Stimulated activated CD4-positive, alpha-beta T cell treated with anti-CD3 and anti-CD28 coated beads, Interleukin-12 subunit alpha, Interleukin-12 subunit beta, amount 100 ng/mL, for 48 hours (primary cell): Measurements from ENCODE around the gene APBB1IP.
"Not testable (repeated sequence)": the region's sequence is repeated elsewhere in the genome, so short reads cannot be mapped to it uniquely, and the experiment has no call there.

Source experiments
- DNase-seq, 3 donors: peaks; one replicate each; pipeline ENCODE4 v3.0.0-alpha.2; 2020; ENCODE audit warnings: low read depth in 2 of 3, low spot score in 1 of 3

APBB1IP gene

DNA sequence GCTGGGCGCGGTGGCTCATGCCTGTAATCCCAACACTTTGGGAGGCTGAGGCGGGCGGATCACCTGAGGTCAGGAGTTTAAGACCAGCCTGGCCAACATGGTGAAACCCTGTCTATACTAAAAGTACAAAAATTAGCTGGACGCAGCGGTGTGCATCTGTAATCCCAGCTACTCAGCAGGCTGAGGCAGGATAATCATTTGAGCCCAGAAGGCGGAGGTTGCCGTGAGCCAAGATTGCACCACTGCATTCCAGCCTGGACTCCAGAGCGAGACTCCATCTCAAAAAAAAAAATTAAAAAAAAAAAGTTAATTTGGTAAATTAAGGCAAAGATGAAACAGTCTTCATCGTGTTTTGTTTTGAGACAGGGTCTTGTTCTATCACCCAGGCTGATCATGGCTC is 66.3 kb downstream of the APBB1IP start:
- DNase-seq = not testable (repeated sequence)

DNA sequence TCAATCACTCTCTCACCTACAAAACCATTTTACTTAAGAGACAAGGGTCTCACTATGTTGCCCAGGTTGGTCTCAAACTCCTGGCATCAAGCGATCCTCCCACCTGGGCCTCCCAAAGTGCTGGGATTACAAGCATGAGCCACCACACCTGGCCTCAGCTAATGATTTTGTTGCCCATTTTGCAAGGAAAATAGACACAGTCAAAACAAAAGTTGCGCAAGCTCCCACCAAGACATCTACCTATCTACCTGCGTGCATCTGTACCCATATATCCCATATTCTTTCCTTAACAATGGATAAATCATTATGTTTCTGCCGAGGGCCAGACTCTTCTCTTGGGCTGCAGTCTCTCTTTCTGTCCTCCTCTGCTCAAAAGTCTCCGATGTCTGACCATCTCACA is 67.3 kb downstream of the APBB1IP start:
- no peak for DNase-seq

- DNase-seq = no peak
Measured at GRCh38 chr10:26506736-26507135, 68.6 kb downstream of the APBB1IP start.

GRCh38 chr10:26507441-26507840 is 69.3 kb downstream of the APBB1IP start:
- no peak for DNase-seq

- DNase-seq = no peak
Measured at GRCh38 chr10:26508016-26508415, 69.9 kb downstream of the APBB1IP start.

DNA sequence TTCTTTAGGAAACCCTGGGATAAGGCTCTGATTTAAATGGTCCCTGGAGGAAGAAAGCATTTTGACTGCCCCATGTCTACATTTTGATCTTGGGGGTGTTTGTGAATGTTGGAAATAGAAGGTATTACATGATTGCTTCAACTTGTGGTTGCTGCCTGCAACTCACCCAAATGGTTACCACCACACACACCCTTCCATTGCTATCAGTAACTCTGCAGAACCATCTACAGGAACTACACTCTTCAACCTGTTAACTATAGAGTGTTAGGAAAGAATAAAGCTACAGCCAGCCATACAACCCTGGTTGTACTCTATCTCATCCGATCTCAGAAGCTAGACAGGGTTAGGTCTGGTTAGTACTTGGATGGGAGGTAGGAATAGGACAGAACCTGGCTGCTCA is 71.2 kb downstream of the APBB1IP start:
- no peak for DNase-seq

DNA sequence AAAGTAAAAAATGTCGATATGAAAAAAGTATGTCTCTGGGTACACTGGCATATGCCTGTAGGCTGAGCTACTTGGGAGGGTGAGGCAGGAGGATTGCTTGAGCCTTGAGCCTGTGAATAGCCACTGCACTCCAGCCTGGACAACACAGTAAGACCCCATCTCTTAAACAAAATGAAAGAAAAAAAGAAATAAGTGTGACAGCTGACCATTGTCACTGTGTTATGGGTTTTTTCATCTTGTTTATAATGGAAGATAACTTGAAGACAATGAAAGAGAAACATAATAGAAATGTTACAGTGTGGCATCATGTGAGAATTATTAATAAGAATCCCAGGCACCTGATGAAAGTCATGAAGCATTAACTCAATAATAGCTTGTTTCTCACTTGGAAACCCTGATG is 75.0 kb downstream of the APBB1IP start:
- no peak for DNase-seq

DNA sequence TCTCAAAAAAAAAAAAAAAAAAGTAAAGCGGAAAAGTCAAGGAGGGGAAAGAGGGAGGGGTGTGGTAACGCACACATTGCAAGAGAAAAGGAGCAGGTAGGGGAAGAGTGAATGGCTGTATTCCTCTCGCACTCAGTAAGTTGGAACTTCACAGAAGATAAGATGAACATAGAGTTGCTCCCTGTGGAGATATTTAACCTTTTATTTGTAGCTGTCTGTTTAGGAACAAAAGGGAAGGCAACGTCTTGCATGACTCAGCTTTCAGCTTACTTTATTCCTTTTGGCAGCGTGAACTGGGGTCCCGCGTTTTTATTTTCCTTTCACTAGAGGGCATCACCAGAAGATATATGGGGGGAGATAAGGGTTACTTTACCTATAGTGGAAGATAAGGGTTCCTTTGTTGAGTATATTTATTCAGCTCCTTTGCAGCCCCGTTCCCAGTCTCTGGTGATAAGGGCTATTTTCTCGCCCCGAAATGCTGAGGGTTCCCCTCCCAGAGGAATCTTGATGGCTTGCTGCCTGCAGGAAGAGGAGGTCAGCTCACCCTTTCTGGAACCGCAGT is 78.5 kb downstream of the APBB1IP start:
- DNase-seq = no peak

DNA sequence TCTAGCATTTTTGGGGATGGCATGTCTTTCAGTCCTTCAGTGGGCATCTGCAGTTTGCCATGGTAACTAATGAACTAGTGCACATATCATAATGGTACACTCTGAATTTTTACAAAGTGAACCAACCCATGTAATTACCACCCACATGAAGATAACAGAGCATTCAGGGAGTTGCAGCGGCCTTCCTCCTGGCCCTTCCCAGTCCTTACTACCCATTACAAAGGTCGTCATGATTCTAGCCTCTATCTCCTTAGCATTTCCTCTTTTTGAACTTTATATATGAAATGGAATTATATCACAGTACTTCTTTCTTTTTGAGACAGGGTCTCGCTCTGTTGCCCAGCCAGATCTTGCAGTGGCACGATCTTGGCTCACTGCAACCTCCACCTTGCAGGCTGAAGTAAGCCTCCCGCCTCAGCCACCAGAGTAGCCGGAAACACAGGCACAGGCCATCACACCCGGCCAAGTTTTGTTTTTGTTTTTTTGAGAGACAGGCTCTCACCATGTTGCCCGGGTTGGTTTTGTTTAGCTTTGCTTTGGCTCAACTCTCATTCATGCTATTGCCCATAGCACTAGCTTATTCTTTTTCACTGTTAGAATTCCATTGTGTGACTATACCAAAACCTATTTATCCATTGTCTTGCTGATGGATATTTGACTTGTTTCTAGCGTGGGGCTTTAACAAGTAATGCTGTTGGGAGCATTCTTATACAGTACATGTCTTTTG is 79.2 kb downstream of the APBB1IP start:
- no peak for DNase-seq

- no peak for DNase-seq
Measured at GRCh38 chr10:26519803-26520202, 81.7 kb downstream of the APBB1IP start.

DNA sequence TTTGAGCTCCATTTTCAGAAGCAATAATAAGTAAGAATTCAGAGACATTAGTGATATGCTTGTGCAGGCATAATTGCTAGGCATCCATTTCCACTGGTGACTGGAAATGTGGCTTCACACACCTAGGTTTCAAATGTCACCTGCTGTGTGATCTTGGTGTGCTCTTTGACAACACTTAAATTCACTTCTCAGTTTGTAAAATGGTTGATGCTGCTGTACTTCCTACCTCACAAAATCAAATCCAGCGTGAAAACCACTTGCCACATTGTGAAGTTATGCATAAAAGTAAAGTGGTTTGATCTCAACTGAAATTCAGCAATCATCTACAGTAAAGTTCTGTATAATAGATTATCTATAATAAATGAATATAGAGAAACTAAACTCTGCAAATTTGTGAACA is 82.4 kb downstream of the APBB1IP start:
- DNase-seq = no peak

DNA sequence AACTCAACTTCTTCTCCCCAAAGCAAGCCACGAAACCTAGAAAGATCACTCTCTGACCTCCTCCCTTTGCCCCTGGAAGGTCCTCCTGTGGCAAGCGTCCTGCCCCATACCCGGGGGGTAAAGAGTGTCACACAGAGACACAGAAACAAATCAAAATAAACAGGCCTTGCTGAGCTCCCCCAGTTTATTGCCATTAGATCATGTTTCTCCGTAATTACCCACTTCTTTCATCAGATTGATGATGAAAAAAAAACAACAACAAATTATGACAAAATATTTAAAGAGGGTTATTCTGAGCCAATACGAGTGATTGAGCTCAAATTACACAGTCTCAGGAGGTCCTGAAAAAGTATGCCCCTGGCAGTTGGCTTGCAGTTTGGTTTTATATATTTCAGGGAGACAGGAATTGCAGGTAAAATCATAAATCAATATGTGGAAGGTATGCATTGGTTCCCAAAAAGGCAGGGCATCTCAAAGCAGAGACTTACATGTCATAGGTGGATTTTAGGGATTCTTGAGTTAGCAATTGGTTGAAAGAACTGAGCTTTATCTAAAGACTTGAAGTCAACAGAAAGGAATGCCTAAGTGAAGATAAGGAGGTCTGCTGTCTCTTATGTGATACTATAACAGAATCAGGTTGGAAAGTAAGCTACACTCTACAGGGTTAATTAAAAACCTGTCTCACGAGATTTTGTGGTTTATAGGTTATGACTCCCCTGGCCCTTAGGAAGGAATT is 86.2 kb downstream of the APBB1IP start:
- no peak for DNase-seq

DNA sequence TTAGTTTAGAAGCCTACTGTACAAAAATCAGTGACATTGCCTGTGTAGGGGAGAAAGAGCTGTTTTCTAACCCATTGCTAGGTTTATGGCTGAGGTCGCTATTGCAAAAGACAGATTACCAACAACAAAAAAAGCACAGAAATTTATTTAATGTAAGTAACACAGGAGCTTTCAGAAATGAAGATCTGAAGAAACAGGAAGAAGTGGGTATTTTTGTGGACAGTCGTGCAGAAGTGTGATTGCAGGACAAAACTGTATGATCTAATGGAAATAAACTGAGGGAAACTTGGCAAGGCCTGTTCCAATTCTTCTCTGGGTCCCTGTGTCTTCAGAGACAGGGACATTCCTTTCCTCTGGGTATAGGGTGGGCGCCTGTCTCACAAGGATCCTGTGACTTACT is 87.4 kb downstream of the APBB1IP start:
- no peak for DNase-seq

DNA sequence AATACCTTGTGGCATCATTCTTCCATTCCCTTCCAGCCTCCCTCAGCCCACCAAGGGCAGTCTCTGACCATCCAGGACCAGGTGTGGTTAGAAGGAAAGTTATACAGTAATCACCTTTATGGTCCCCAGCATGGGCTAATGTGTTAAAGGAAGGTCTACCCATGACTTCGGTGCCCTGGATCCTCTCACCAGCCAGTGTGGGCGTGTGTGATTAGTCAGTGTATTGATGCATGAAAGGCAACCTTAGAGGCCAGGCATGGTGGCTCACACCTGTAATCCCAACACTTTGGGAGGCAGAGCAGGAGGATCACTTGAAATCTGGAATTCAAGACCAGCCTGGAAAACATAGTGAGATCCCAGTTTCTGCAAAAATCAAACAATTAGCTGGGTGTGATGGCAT is 88.9 kb downstream of the APBB1IP start:
- DNase-seq = no peak

- no peak for DNase-seq
Measured at GRCh38 chr10:26528048-26528447, 89.9 kb downstream of the APBB1IP start.

DNA sequence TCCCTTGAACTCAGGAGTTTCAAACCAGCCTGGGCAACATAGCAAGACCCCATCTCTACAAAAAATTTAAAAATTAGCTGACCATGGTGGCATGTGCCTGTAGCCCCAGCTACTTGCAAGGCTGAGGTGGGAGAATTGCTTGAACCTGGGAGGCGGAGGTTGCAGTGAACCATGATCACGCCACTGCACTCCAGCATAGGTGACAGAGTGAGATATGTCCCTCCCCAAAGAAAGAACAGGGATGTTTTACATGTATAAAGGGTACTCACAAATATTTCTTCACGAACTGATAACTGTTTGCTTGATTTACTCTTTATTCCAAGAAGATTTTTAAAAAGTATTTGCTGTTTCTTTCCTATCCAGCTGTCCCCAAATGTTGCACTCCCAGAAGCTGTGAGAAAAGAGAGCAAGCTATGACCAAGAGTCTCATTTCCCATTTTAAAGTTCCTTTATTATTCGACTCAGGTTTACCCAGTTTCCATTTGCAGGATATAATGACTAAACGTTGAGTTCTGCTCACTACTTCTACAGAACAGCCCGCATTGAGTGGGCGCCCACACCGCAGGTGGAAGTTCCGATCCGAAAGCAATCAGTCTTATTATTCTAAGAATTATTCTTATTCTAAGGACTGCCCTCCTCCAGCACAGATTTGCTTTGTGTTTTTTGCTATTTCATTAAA is 90.7 kb downstream of the APBB1IP start:
- DNase-seq = no peak

- DNase-seq = no peak
Measured at GRCh38 chr10:26534384-26534783, 96.2 kb downstream of the APBB1IP start.

- no peak for DNase-seq
Measured at GRCh38 chr10:26540601-26541000, 102.5 kb downstream of the APBB1IP start.

DNA sequence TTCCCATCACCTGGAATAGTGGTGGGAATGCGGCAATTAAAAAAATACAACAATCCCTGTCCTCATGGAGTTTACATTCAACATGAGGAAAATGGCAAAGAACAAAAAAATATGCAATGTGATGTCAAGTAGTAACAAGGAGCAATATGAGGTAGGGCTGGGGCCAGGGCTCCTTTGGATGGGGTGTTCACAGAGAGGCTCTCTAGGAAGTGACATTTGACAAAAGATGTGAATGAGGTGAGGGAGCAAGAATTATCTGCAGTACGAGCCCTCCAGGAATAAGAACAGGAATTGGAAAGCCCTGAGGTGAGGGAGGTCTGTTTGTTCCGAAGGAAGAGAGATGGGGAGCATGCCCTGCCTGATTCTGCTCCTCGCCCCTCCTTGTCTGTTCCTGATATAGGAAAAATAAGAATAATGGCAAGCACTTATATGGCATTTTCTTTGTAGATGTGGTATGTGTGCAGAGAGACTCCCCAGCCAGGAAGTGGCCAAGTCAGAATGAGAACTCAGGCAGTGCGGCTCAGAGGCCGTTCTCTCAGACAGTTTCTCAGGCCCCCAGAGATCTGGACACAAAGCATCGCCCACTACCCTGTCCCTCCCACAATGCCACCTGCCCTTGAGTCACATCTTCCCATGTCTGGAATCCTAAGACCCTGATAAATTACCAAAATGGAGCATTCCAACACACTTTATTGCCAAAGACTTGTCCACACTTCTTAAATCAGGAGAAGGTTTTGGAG is 105.6 kb downstream of the APBB1IP start:
- no peak for DNase-seq

GRCh38 chr10:26544932-26545331 is 106.8 kb downstream of the APBB1IP start:
- no peak for DNase-seq
